NCI-H226 (cell line): ENCODE measurements around the gene UBIAD1.
A peak's percentile ranks its signal among the peaks of the same experiment; 100 is the strongest.
"Not testable (repeated sequence)": the region's sequence is repeated elsewhere in the genome, so short reads cannot be mapped to it uniquely, and the experiment has no call there.

Source experiments
- DNase-seq: peaks from one replicate; pipeline ENCODE4 v3.0.0-alpha.2; 2015

Gene UBIAD1

DNA sequence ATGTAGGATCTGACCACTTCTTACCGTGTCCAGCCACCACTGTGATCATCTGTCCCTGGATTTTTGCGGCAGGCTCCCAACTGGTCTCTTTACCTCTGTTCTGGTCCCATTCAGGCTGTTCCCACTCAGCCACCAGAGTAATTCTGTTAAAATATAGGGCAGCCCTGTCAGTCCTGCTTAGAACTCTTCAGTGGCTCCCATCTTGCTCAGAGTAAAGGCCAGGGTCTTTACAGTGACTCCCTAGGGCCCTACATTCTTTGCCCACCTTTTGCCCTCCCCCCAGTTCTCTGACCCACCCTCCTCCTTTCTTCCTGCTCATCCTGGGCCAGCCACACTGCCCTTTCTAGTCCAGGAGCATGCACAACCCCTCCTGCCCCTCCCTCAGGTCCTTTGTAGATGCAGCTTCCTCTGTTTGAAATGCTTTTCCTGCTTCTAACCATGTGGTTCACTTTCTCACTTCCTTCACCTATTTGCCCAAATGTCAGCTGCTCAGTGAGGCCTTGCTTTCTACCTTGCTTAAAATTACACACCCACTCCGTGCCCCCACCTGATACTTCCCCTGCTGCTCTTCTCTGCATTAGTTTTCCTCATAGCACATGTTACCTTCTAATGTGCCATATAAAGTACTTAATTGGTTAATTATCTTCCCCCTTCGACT, 7.8 kb downstream of the UBIAD1 start:
- no peak for DNase-seq

DNA sequence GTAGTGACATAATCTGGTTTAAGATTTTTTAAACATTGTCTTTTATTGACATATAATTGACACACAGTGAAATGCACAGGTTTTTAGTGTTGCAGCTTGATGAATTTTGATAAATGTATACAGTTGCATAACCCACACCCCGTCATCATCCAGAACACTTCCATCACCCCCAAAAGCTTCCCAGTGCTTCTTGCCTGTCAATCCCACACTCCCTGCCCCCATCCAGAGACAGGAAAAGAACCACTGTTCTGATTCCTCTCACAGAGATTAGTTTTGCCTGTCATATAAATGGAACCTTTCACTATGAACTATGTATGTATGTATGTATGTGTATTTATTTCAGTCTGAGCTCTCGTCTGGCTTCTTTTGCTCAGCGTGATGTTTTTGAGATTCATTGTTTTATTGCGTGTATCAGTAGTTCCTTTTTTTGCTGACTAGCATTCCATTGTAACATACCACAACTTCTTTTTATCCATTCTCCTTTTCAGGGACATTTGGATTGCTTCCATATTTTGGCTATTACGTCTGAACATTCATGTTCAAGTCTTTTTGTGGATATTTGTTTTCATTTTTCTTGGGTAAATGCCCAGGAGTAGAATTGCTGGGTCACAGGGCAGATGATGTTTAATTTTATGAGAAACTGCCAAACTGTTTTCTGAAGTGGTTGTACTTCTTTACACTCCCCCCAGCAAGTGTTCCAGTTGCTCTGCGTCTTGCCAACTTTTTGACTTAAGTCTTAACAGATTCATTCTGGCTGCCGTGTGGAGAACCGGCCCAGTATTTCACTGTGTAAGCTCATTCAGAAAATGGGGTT, 8.7 kb downstream of the UBIAD1 start:
- DNase-seq: no peak

DNA sequence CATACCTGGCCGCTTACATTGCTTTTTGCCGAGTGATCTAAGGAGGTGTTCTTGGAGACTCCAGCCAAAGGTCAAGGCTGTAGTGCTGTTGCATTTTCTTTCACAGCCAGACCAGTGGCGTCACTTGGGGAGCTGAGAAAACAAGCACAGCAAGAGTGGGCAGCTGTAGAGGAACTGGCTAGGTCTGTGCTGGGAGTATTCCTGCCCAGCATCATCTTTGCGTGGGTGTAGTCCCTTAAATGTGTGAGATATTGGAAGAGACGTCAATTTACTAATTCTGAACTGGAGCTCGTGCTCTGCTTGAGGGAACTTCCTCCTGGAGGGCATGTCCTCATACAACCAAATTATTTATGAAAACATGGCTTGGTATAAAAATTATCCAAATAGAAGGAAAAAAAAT, 10.2 kb downstream of the UBIAD1 start:
- no peak for DNase-seq

DNA sequence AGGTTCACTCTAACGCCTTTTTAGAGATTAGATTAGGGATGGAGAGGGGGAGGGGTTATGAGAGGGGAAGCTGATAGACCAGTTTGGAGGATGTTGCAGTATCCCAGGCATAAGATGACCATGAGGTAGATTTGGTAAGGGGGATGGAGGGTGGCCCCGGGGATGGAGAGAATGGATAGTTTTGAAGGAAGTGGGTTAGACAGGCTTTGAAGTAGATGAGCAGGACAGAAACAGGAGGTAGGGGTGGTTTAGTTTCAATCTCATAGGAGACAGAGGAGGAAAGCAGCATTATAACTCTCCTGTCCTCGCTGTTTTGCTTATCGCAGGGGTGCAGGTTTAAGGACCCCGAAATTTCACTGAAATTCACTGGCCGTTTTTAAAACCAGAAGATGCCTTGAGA, 11.8 kb downstream of the UBIAD1 start:
- DNase-seq: no peak

GRCh38 chr1:11285883-11286734, 13.1 kb downstream of the UBIAD1 start:
- no peak for DNase-seq

DNA sequence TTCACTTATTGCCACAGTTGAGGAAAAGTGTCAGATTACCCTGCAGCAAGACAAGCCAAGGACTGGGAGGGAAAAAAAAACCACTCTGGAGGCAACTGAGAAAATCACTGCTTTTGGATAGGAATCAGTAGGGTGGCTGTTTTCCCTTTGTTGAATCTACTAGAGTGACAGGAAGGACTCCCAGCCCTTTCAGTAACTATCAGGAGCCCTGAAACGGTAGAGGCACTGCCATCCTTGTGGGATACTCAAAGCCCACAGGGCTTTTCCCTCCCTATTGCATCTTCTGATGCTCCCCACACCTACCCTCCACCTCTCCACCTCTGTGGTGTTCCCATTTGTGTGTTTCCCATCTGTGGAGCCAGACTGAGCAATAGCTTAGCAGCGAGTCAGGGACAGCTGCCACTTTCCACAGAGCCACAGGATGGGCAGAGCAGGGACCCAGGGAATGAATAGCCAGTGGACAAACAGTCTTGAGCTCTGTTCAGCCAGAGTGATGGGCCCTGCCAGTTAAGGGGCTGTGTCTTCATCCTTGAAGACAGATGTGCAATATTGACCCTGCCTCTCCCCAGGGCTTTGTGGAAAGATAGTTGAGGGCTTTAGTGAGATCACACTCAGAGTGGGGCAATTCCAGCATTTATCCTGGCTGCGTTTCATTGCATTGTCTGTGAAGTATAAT, 13.9 kb downstream of the UBIAD1 start:
- no peak for DNase-seq

DNA sequence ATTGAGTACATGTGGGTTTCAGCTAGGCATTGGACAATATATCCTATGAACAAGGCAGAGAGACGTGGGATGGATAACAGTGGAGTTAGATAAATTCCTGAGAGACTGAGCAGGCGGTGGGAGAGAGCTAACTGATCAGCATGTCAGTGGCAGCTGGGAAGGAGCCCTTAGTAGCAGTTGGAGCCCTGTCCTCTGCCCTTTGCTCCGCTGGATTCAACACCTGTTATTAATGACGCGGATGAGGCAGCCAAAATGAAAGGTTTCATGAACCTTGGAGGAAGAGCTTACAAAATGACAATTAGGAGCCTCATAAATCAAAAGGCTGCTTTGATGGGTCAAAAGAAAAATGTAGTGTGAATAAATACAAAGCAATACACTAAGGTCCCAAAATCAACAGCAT, 16.1 kb downstream of the UBIAD1 start:
- DNase-seq: no peak

- DNase-seq: no peak
Observed at GRCh38 chr1:11291049-11291448, 18.1 kb downstream of the UBIAD1 start.

DNA sequence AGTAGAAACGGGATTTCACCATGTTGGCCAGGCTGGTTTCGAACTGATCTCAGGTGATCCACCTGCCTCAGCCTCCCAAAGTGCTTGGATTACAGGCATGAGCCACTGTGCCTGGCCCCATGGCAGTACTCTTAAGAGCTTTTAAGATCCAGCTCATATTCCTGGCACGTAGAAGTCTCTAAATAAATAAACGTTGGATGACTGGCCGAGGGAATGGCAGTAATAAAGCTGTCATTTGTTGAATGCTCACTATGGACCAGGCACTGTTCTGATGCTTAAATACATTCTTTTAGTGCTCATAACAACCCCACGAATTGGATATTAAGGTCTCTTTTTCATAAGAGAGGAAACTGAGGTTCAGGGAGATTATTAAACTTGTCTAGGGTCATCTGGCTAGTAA, 20.9 kb downstream of the UBIAD1 start:
- no peak for DNase-seq

GRCh38 chr1:11294951-11295350, 22.0 kb downstream of the UBIAD1 start:
- DNase-seq: no peak

- DNase-seq: no peak
Observed at GRCh38 chr1:11295905-11296304, 22.9 kb downstream of the UBIAD1 start.

DNA sequence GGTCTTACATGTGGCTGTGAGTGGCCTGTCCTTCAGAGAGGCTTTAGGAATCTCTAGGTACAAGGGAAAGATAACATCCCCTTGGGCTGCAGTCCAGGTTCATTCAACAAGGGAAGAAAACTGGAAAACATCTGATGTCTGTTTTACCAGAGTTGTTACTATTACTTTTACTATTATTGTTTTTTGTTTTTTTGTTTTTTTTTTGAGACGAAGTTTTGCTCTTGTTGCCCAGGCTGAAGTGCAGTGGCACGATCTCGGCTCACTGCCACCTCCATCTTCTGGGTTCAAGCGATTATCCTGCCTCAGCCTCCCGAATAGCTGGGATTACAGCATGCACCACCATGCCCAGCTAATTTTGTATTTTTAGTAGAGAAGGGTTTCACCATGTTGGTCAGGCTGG, 24.8 kb downstream of the UBIAD1 start:
- DNase-seq: not testable (repeated sequence)

- DNase-seq: no peak
Observed at GRCh38 chr1:11298390-11299224, 25.6 kb downstream of the UBIAD1 start.

GRCh38 chr1:11299225-11299574, 26.2 kb downstream of the UBIAD1 start:
- no peak for DNase-seq

DNA sequence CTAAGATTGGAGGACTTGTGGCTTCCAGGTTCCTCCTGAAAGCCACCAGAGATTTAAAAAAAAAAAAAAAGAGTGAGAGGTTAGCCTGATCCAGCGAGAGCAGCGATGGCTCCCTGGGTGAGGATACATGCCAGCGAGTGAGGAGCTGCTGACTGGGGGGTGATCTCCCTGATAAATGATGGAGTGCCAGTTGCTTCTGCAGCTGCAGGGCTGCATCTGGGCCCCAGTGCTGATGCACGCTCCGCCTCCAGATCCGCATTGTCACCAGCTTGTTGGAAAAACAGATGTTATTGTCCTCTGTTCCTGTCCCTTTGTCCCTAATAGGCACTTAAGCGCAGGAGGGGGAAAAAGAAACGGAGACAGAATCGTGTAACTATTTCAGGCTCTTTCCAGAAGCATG, 28.6 kb downstream of the UBIAD1 start:
- no peak for DNase-seq

DNA sequence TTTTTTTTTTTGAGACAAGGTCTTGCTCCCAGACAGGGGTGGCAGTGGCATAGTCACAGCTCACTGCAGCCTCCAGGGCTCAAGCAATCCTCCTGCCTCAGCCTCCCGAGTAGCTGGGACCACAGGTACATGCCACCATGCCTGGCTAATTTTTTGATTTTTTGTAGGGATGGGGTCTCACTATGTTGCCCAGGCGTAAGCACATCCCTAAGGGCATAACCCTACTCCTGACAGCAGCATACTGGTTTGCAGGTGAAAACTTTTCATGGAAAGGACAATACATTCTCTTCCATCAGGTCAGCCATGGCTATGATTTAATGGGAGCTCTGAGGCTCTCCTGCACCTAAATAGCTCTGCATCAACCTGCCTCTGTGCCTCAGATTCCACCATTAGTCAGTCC, 29.4 kb downstream of the UBIAD1 start:
- DNase-seq: no peak

- not testable (repeated sequence) for DNase-seq
Observed at GRCh38 chr1:11305516-11305915, 32.5 kb downstream of the UBIAD1 start.

- peak; percentile 36 for DNase-seq
Observed at GRCh38 chr1:11307852-11308251, 34.9 kb downstream of the UBIAD1 start.

- no peak for DNase-seq
Observed at GRCh38 chr1:11308699-11309224, 35.8 kb downstream of the UBIAD1 start.

DNA sequence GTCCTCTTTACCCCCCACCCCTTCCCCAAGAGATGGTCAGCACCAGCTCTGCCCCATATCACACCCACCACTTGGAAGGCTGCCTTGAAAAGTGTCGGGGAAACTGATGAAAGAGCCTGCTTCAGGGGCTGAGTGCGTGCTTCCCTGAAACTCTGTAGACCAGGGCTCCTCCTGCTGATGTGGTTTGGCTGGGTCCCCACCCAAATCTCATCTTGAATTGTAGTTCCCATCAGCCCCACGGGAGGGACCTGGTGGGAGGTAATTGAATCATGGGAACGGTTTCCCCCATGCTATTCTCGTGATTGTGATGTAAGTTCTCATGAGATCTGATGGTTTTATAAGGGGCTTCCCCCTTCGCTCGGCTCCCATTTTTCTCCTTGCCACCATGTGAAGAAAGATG, 36.4 kb downstream of the UBIAD1 start:
- DNase-seq: no peak

- no peak for DNase-seq
Observed at GRCh38 chr1:11311816-11312755, 39.1 kb downstream of the UBIAD1 start.
